ENCODE results near the gene MYLK. TPM values are rescaled to one million over a fixed set of nuclear protein-coding genes. Genes with fewer than 3 reads are reported as not detected.
"Not testable (repeated sequence)": the region's sequence is repeated elsewhere in the genome, so short reads cannot be mapped to it uniquely, and the experiment has no call there.

Gene MYLK
- total and polyA plus RNA-seq, 4 donors: 17.1 to 158 (median 41.9) TPM

DNA sequence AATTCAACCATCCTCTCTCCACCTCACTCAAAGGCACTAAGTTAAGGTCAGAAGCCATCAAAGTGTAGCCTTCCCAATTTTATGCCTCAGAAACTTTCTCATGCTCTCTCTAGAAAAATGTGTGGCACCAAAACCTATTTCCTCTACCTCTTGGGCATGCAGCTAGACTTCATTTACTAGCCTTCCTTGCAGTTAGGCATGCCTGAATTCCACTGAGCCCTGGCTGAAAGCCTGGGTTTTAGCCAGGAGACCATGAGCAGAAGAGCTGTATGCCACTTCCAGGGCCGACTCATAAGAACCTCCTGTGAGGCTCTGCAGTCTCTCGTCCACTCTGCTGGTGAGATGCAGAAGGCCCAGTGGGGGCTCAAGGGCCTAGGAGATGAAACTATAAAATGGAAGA is 145.0 kb downstream of the MYLK start:
- Histone ChIP-seq H3K4me1 (ENCODE audit: control insufficient read depth in 4 of 4, insufficient read depth in 4 of 4, low read length in 3 of 4) (peaks cover 0 to 8% (median 3%) of the 10 kb centered on the region in 4 donors), H3K9ac (ENCODE audit: low read depth in 1 of 2, low read length in 2 of 2) (no peak overlapping the region), H3K27me3 (ENCODE audit: control insufficient read depth in 4 of 4, insufficient read depth in 4 of 4, low read length in 3 of 4) (no peaks in the 10 kb centered on the region), H3K9me3 (ENCODE audit: control insufficient read depth in 4 of 4, low read length in 3 of 4) (no peaks in the 10 kb centered on the region), H3K4me3 (ENCODE audit: low read depth in 1 of 3, low read length in 3 of 3) (no peak overlapping the region), H3K36me3 (ENCODE audit: control insufficient read depth in 4 of 4, insufficient read depth in 3 of 4, low read depth in 1 of 4, low read length in 3 of 4) (peaks cover 2 to 26% (median 21%) of the 10 kb centered on the region in 4 donors), H3K27ac (ENCODE audit: low read depth in 1 of 2, low read length in 2 of 2) (no peak overlapping the region)
- 93% methylated on average over 2 of the region's 2 CpGs for WGBS
- no peak for DNase-seq (ENCODE audit: low spot score)
- TF ChIP-seq, protein P1, sequence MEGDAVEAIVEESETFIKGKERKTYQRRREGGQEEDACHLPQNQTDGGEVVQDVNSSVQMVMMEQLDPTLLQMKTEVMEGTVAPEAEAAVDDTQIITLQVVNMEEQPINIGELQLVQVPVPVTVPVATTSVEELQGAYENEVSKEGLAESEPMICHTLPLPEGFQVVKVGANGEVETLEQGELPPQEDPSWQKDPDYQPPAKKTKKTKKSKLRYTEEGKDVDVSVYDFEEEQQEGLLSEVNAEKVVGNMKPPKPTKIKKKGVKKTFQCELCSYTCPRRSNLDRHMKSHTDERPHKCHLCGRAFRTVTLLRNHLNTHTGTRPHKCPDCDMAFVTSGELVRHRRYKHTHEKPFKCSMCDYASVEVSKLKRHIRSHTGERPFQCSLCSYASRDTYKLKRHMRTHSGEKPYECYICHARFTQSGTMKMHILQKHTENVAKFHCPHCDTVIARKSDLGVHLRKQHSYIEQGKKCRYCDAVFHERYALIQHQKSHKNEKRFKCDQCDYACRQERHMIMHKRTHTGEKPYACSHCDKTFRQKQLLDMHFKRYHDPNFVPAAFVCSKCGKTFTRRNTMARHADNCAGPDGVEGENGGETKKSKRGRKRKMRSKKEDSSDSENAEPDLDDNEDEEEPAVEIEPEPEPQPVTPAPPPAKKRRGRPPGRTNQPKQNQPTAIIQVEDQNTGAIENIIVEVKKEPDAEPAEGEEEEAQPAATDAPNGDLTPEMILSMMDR (IDR thresholded peaks at IDR 0.05; ENCODE audit: low read depth, low read length, missing input control): no peak
- no peak for TF ChIP-seq FOXA2 (IDR thresholded peaks at IDR 0.05)
- TF ChIP-seq RXRA (IDR thresholded peaks at IDR 0.05): no peak
- no peak for TF ChIP-seq JUND (IDR thresholded peaks at IDR 0.05)
- TF ChIP-seq RAD21 (IDR thresholded peaks at IDR 0.05): no peak
- TF ChIP-seq GABPA (IDR thresholded peaks at IDR 0.05 in 1 of 2, conservative IDR thresholded peaks at IDR 0.05 in 1 of 2): no peak
- TF ChIP-seq, protein P2, sequence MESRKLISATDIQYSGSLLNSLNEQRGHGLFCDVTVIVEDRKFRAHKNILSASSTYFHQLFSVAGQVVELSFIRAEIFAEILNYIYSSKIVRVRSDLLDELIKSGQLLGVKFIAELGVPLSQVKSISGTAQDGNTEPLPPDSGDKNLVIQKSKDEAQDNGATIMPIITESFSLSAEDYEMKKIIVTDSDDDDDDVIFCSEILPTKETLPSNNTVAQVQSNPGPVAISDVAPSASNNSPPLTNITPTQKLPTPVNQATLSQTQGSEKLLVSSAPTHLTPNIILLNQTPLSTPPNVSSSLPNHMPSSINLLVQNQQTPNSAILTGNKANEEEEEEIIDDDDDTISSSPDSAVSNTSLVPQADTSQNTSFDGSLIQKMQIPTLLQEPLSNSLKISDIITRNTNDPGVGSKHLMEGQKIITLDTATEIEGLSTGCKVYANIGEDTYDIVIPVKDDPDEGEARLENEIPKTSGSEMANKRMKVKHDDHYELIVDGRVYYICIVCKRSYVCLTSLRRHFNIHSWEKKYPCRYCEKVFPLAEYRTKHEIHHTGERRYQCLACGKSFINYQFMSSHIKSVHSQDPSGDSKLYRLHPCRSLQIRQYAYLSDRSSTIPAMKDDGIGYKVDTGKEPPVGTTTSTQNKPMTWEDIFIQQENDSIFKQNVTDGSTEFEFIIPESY (IDR thresholded peaks at IDR 0.05): no peak
- TF ChIP-seq SP1 (IDR thresholded peaks at IDR 0.05): no peak
- TF ChIP-seq, protein P3, sequence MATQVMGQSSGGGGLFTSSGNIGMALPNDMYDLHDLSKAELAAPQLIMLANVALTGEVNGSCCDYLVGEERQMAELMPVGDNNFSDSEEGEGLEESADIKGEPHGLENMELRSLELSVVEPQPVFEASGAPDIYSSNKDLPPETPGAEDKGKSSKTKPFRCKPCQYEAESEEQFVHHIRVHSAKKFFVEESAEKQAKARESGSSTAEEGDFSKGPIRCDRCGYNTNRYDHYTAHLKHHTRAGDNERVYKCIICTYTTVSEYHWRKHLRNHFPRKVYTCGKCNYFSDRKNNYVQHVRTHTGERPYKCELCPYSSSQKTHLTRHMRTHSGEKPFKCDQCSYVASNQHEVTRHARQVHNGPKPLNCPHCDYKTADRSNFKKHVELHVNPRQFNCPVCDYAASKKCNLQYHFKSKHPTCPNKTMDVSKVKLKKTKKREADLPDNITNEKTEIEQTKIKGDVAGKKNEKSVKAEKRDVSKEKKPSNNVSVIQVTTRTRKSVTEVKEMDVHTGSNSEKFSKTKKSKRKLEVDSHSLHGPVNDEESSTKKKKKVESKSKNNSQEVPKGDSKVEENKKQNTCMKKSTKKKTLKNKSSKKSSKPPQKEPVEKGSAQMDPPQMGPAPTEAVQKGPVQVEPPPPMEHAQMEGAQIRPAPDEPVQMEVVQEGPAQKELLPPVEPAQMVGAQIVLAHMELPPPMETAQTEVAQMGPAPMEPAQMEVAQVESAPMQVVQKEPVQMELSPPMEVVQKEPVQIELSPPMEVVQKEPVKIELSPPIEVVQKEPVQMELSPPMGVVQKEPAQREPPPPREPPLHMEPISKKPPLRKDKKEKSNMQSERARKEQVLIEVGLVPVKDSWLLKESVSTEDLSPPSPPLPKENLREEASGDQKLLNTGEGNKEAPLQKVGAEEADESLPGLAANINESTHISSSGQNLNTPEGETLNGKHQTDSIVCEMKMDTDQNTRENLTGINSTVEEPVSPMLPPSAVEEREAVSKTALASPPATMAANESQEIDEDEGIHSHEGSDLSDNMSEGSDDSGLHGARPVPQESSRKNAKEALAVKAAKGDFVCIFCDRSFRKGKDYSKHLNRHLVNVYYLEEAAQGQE (IDR thresholded peaks at IDR 0.05): no peak
- TF ChIP-seq, protein P4, sequence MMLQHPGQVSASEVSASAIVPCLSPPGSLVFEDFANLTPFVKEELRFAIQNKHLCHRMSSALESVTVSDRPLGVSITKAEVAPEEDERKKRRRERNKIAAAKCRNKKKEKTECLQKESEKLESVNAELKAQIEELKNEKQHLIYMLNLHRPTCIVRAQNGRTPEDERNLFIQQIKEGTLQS (IDR thresholded peaks at IDR 0.05): no peak
- TF ChIP-seq EGR1 (IDR thresholded peaks at IDR 0.05; ENCODE audit: low read depth in 2 of 2): no peak
- TF ChIP-seq HNF4A (conservative IDR thresholded peaks at IDR 0.05): no peak
- TF ChIP-seq FOXA1 (IDR thresholded peaks at IDR 0.05): no peak
- TF ChIP-seq, protein P5, sequence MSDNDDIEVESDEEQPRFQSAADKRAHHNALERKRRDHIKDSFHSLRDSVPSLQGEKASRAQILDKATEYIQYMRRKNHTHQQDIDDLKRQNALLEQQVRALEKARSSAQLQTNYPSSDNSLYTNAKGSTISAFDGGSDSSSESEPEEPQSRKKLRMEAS (IDR thresholded peaks at IDR 0.05): no peak
- TF ChIP-seq NR2F2 (IDR thresholded peaks at IDR 0.05): no peak
- no peak for TF ChIP-seq YY1 (IDR thresholded peaks at IDR 0.05)
- TF ChIP-seq TAF1 (conservative IDR thresholded peaks at IDR 0.05): no peak

DNA sequence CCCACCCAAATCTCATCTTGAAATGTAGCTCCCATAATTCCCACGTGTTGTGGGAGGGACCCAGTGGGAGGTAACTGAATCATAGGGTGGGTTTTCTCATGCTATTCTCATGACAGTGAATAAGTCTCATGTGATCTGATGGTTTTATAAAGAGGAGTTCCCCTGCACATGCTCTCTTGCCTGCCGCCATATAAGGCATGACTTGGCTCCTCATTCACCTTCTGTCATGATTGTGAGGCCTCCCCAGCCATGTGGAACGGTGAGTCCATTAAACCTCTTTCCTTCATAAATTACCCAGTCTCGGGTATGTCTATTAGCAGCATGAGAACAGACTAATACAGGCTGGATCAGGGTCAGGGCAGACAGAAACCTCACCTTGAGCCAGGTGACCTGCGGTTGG is 145.6 kb downstream of the MYLK start:
- not testable (repeated sequence) for H3K9me3 ChIP-seq (ENCODE audit: control insufficient read depth in 4 of 4, low read length in 3 of 4); H3K27ac ChIP-seq (ENCODE audit: low read depth in 1 of 2, low read length in 2 of 2); DNase-seq (ENCODE audit: low spot score); H3K27me3 ChIP-seq (ENCODE audit: control insufficient read depth in 4 of 4, insufficient read depth in 4 of 4, low read length in 3 of 4); H3K4me1 ChIP-seq (ENCODE audit: control insufficient read depth in 4 of 4, insufficient read depth in 4 of 4, low read length in 3 of 4); H3K4me3 ChIP-seq (ENCODE audit: low read depth in 1 of 3, low read length in 3 of 3); H3K9ac ChIP-seq (ENCODE audit: low read depth in 1 of 2, low read length in 2 of 2)
- WGBS: 98% methylated on average over 5 of the region's 5 CpGs
- peaks cover 5 to 28% (median 24%) of the 10 kb centered on the region in 4 donors for H3K36me3 ChIP-seq (ENCODE audit: control insufficient read depth in 4 of 4, insufficient read depth in 3 of 4, low read depth in 1 of 4, low read length in 3 of 4)

Measured in liver (tissue), 9 donors.